NB4 (cell line): ENCODE results near the gene SCN2B.

Experiments used
- DNase-seq: peaks from one replicate; pipeline ENCODE4 v3.0.0; 2010; ENCODE audit warnings: low read depth
- H3K4me3 ChIP-seq: one replicate; pipeline ENCODE4 v1.5.1; 2011; ENCODE audit warnings: mild to moderate bottlenecking, low read depth, low read length, moderate library complexity
- MYC ChIP-seq: IDR thresholded peaks from 2 replicates; pipeline ENCODE4 v1.6.1; 2011; ENCODE audit warnings: low read depth, low read length
- POLR2A ChIP-seq: IDR thresholded peaks from 2 replicates; pipeline ENCODE4 v1.6.1; 2011; ENCODE audit warnings: mild to moderate bottlenecking; ENCODE audit not compliant: insufficient read length; ENCODE audit errors: extremely low read depth
- TF ChIP-seq, protein P1 (sequence below): IDR thresholded peaks from 2 replicates; pipeline ENCODE4 v1.6.1; 2011; ENCODE audit warnings: low read depth, low read length
- TF ChIP-seq, protein P2 (sequence below): IDR thresholded peaks from one replicate; pipeline ENCODE4 v1.5.1; 2012; ENCODE audit warnings: low read depth, low read length

The SCN2B gene

DNA sequence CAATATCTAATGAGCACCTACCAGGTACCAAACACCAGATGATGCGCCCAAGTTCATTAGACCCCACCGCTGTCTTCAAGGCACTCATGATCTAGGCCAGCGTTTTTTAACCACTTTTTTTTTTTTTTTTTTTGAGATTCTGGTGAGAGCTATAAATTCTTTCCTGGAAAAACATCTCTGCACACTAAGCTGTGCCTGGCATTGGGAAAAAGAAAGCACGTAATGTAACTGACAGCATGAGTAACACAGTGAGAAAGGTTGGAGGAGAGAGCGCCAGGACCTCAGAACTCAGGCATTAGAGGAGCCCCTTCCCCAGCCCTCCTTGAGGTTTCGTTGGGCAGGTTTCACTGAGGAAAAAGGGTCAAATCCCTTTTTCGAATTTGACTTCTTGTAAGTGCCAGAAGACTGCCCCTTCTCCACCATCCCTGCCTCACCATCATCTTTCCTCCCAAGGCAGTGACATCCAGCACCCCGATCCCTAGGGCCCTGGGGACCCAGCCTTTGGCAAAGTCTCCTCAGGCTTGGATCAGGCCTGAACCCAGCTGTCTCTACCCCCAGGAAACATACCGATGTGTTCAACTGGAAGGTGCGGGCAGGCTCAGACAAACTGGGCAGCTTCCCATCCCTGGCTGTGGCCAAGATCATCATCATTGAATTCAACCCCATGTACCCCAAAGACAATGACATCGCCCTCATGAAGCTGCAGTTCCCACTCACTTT, 63.6 kb downstream of the SCN2B start:
- no peak overlapping the region for H3K4me3 ChIP-seq
- DNase-seq: no peak
- TF ChIP-seq, protein P1, sequence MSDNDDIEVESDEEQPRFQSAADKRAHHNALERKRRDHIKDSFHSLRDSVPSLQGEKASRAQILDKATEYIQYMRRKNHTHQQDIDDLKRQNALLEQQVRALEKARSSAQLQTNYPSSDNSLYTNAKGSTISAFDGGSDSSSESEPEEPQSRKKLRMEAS: no peak
- TF ChIP-seq, protein P2, sequence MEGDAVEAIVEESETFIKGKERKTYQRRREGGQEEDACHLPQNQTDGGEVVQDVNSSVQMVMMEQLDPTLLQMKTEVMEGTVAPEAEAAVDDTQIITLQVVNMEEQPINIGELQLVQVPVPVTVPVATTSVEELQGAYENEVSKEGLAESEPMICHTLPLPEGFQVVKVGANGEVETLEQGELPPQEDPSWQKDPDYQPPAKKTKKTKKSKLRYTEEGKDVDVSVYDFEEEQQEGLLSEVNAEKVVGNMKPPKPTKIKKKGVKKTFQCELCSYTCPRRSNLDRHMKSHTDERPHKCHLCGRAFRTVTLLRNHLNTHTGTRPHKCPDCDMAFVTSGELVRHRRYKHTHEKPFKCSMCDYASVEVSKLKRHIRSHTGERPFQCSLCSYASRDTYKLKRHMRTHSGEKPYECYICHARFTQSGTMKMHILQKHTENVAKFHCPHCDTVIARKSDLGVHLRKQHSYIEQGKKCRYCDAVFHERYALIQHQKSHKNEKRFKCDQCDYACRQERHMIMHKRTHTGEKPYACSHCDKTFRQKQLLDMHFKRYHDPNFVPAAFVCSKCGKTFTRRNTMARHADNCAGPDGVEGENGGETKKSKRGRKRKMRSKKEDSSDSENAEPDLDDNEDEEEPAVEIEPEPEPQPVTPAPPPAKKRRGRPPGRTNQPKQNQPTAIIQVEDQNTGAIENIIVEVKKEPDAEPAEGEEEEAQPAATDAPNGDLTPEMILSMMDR: no peak
- TF ChIP-seq POLR2A: no peak
- TF ChIP-seq MYC: no peak
